RWPE1 (cell line): ENCODE results near the gene TSPAN4.

Source experiments
- CTCF ChIA-PET: fragments of 350-600 bp; sonication (Branson Sonifier 250); formaldehyde crosslinking; extraction: SDS; loops from one replicate; lab custom pipeline; 2021; lab: Yijun Ruan, JAX
- POLR2A ChIA-PET: fragments of 400-600 bp; formaldehyde crosslinking; extraction: SDS; loops from one replicate; lab custom pipeline; 2020; ENCODE audit warnings: antibody characterized with exemption; ENCODE audit not compliant: low non-redundant PET; lab: Yijun Ruan, JAX
- DNase-seq: peaks from one replicate; pipeline ENCODE4 v3.0.0; 2012; ENCODE audit warnings: low spot score
- H3K27ac ChIP-seq: fragments of 450-650 bp; 2 replicates; pipeline ENCODE4 v1.5.1; 2017
- CTCF ChIP-seq: fragments of 450-650 bp; conservative IDR thresholded peaks from 2 replicates; pipeline ENCODE4 v1.5.1; 2017; ENCODE audit warnings: low read depth, mild to moderate bottlenecking

The TSPAN4 gene

DNA sequence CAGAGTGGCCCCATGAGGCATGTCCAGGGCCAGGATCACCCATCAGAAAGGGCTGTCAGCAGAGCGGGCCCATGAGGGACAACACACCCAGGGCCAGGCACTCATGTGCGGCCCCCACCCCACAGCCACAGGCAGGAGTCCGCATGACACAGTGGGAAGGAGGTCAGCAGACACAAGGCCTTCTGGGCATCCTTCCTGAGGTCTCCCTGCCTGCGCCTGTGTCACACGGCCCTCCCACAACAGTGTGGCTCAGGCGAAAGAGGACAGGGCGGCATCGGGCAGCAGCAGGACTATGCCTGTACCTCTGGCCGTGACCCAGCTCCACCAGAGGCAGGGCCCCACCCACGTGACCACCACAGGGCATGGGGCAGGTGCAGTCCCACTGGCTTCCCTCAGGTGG, 40.9 kb downstream of the TSPAN4 start:
- no peak for DNase-seq
- POLR2A ChIA-PET, result no interaction called here
- H3K27ac ChIP-seq, result peak overlapping the region; percentile 16; the same call in 1 of the 2 replicates
- TF ChIP-seq CTCF, result no peak
- CTCF ChIA-PET, result interaction anchor here (0.7 to 1.0 kb wide), 2 partner anchors 36 to 1682 kb away, joined by 3 to 4 read pairs; no protein-coding TSS in a partner anchor

DNA sequence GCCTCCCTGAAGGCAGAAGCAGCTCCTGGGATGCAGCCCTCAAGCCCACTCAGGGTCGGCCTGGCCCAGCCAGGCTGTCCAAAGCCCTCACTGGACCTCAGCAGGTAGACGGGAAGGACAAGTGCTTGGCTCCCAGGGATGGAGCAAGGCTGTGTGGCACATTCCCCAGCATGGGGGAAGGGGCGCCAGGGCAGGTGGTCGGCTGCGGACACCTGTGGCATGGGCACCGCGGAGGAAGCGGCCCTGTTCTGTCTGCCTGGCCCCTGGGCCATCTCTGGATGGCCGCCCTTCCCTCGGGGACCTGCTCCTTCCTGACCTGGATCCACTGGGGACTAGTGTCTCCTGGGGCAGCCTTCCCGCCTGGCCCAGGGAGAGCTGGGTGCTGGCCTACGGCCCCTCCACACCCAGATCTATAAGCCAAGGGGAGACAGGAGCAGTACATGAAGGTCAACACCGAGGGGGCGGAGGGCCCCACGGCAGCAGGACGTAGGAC, 42.0 kb downstream of the TSPAN4 start:
- no peak overlapping the region for H3K27ac ChIP-seq
- TF ChIP-seq CTCF, result no peak
- no peak for DNase-seq
- POLR2A ChIA-PET, result no interaction called here
- CTCF ChIA-PET, result interaction anchor here (0.6 to 1.0 kb wide), 2 partner anchors 13 to 37 kb away, joined by 3 to 4 read pairs; no protein-coding TSS in a partner anchor

GRCh38 chr11:886568-886967, 43.9 kb downstream of the TSPAN4 start:
- ChIA-PET CTCF (interaction anchor here (0.5 kb wide), 1 partner anchor 683 kb away, joined by 3 read pairs; no protein-coding TSS in a partner anchor), POLR2A (no interaction called here)
- no peak overlapping the region for H3K27ac ChIP-seq
- DNase-seq, result no peak
- TF ChIP-seq CTCF, result no peak

DNA sequence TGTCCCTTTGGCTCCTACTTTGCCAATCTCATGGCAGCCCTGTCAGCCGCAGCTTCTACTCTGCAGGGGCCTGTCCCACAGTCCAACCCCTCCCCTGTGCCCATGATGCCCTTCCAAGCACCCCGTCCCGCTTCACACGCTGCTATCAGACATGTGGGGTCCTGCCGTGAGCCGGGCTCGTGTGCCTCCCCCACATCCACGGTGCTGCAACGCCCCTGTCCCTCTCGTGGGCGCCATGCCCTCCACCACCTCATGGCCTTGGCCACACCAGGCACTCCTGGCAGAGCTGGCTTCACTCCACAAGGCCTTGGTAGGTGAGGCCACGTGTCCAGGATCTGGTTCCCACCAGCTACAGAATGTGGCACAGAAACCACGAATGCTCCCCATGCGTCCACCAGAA, 44.9 kb downstream of the TSPAN4 start:
- TF ChIP-seq CTCF, result no peak
- ChIA-PET CTCF (interaction anchor here (0.6 kb wide), 1 partner anchor 16 kb away, joined by 3 read pairs; no protein-coding TSS in a partner anchor), POLR2A (no interaction called here)
- DNase-seq, result no peak
- H3K27ac ChIP-seq, result no peak overlapping the region

DNA sequence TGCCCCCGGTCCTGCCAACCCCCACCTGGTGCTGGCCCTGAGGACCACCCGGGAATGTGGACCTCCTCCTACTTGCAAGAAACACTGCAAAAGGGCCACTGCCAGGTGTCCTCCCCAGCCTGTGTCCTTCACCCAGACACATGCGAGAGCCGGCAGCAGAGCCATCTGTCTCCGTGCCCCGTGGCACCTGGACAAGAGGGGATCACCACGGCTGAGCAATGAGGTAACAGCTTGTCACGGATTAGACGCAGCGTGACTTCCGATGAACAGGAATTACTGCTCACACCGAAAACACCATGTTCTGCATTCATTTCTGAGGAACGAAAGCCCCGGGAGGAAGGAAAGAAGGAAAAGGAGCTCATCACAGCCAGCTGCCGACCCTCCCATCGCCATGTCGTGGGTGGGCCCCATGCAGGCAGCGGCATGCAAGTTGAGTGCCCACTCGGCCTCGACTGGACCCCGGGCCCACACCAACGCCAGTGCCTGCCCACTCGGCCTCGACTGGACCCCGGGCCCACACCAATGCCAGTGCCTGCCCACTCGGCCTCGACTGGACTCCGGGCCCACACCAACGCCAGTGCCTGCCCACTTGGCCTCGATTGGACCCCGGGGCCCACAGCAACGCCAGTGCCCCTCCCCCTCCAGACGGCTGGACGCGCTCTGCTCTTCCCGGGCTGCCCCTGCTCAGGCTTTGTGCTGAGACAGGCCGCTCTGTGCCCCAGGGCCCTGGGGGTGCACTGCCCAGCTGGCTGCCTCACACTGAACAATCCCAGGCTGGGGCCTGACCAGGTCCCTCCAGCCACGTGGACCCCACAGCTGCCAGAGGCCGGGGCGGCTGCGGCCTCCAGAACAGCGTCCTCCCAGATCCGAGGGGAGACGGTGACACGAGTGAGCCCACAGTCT, 45.9 kb downstream of the TSPAN4 start:
- no peak for TF ChIP-seq CTCF
- ChIA-PET CTCF (interaction anchor here (0.5 to 1.0 kb wide), 3 partner anchors 17 to 309 kb away, joined by 3 read pairs; no protein-coding TSS in a partner anchor), POLR2A (no interaction called here)
- H3K27ac ChIP-seq, result no peak overlapping the region
- DNase-seq, result no peak

GRCh38 chr11:889257-889656, 46.6 kb downstream of the TSPAN4 start:
- ChIA-PET CTCF (no interaction called here), POLR2A (no interaction called here)
- DNase-seq, result no peak
- H3K27ac ChIP-seq, result no peak overlapping the region
- TF ChIP-seq CTCF, result no peak
